SU-DHL-6 (cell line): ENCODE results near the gene FREY1.

Source experiments
- EZH2phosphoT487 ChIP-seq: fragments of 200-600 bp; sonication (generic), shearing (Covaris generic); conservative IDR thresholded peaks from 2 replicates; pipeline ENCODE4 v1.6.1; 2018; ENCODE audit warnings: mild to moderate bottlenecking, antibody characterized with exemption, low read length, moderate library complexity, mixed read lengths
- TF ChIP-seq, protein P1 (sequence below): fragments of 200-600 bp; sonication (generic); IDR thresholded peaks from one replicate; pipeline ENCODE4 v1.5.1; 2017; ENCODE audit warnings: antibody characterized with exemption, mild to moderate bottlenecking, low read length, moderate library complexity; ENCODE audit not compliant: insufficient read depth, poor library complexity, severe bottlenecking

GRCh38 chr11:45926536-45927331 is 19.7 kb upstream of the FREY1 start:
- TF ChIP-seq, protein P1, sequence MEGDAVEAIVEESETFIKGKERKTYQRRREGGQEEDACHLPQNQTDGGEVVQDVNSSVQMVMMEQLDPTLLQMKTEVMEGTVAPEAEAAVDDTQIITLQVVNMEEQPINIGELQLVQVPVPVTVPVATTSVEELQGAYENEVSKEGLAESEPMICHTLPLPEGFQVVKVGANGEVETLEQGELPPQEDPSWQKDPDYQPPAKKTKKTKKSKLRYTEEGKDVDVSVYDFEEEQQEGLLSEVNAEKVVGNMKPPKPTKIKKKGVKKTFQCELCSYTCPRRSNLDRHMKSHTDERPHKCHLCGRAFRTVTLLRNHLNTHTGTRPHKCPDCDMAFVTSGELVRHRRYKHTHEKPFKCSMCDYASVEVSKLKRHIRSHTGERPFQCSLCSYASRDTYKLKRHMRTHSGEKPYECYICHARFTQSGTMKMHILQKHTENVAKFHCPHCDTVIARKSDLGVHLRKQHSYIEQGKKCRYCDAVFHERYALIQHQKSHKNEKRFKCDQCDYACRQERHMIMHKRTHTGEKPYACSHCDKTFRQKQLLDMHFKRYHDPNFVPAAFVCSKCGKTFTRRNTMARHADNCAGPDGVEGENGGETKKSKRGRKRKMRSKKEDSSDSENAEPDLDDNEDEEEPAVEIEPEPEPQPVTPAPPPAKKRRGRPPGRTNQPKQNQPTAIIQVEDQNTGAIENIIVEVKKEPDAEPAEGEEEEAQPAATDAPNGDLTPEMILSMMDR: no peak
- TF ChIP-seq EZH2phosphoT487: no peak
